Medulla oblongata (tissue), 1 donor: ENCODE data around the gene SLC25A20.
A peak's percentile ranks its signal among the peaks of the same experiment; 100 is the strongest.

Experiments
- DNase-seq: peaks from one replicate; pipeline ENCODE4 v3.0.0-alpha.2; 2015; ENCODE audit errors: extremely low spot score

The SLC25A20 gene

GRCh38 chr3:48897460-48898376, 964 bp downstream of the SLC25A20 start:
- no peak for DNase-seq

GRCh38 chr3:48896936-48897335, 1.7 kb downstream of the SLC25A20 start:
- no peak for DNase-seq

- DNase-seq, result no peak
Measured at GRCh38 chr3:48894516-48894915, 4.2 kb downstream of the SLC25A20 start.

- DNase-seq, result no peak
Measured at GRCh38 chr3:48891606-48892005, 7.1 kb downstream of the SLC25A20 start.

GRCh38 chr3:48885753-48886152, 12.9 kb downstream of the SLC25A20 start:
- no peak for DNase-seq

GRCh38 chr3:48881652-48882114, 17.0 kb downstream of the SLC25A20 start:
- no peak for DNase-seq

- no peak for DNase-seq
Measured at GRCh38 chr3:48881006-48881405, 17.7 kb downstream of the SLC25A20 start.

- DNase-seq, result no peak
Measured at GRCh38 chr3:48879994-48880377, 18.7 kb downstream of the SLC25A20 start.

- no peak for DNase-seq
Measured at GRCh38 chr3:48879307-48879993, 19.2 kb downstream of the SLC25A20 start.

- no peak for DNase-seq
Measured at GRCh38 chr3:48877671-48878070, 21.0 kb downstream of the SLC25A20 start.

GRCh38 chr3:48863122-48863521, 35.6 kb downstream of the SLC25A20 start:
- no peak for DNase-seq

- peak; percentile 44 for DNase-seq
Measured at GRCh38 chr3:48859206-48859605, 39.5 kb downstream of the SLC25A20 start.

GRCh38 chr3:48858709-48859108, 40.0 kb downstream of the SLC25A20 start:
- no peak for DNase-seq

- no peak for DNase-seq
Measured at GRCh38 chr3:48857641-48858040, 41.0 kb downstream of the SLC25A20 start.

GRCh38 chr3:48856469-48856868, 42.2 kb downstream of the SLC25A20 start:
- peak; percentile 62 for DNase-seq

- no peak for DNase-seq
Measured at GRCh38 chr3:48855681-48856447, 42.8 kb downstream of the SLC25A20 start.

- DNase-seq, result no peak
Measured at GRCh38 chr3:48852151-48852550, 46.5 kb downstream of the SLC25A20 start.

GRCh38 chr3:48851407-48851806, 47.3 kb downstream of the SLC25A20 start:
- peak; percentile 68 for DNase-seq

GRCh38 chr3:48848816-48849515, 49.7 kb downstream of the SLC25A20 start:
- no peak for DNase-seq

- peak; percentile 94 for DNase-seq
Measured at GRCh38 chr3:48847504-48848423, 50.9 kb downstream of the SLC25A20 start, which contains the start of gene PRKAR2A. PRKAR2A (minus strand) TSS chr3:48847874; CDS start chr3:48847596, 278 bp downstream.
